ENCODE measurements around the gene CNIH1. TPM values are rescaled to one million over a fixed set of nuclear protein-coding genes. Genes with fewer than 3 reads are reported as not detected.

Gene CNIH1
- total RNA-seq, 1 donor from 2014 or later, result 105 TPM

DNA sequence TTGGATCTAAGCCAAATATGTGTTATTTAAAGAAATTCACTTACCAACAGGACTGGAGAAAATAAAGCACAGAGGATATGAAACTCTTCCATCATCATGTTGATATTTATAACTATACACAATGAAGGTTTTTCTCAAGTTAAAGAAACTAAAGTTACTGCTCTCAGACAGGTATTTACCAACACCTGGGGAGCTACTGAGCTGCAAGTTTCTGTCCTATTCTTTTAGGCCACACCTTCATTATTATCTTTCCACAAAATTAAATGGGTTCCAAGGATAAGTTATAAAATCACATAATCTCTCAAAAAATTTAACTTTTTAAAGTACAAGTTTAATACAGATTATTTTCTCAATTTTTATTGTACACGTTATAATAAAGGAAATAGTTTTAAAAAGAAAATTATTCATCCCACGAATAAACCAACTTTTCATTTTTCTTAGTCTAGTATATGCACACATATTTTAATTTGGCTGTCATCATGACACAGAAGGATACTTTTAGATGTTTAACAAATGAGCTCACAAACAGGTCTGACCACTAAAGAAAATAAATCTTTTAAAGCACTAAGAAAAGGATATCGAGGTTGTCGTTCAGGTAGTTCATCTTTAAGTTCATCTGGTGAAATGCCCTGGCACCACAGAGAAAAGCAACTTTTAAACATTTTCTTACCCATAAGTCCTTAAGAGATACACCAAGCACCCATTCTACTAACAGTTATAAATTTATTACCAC is 39.8 kb upstream of the CNIH1 start:
- Histone ChIP-seq H3K36me3 (ENCODE audit: control insufficient read depth, insufficient read depth, low read length) (no peaks in the 10 kb centered on the region), H3K4me3 (ENCODE audit: low read depth, low read length) (no peak overlapping the region), H3K27me3 (ENCODE audit: control insufficient read depth, insufficient read depth, low read length) (no peaks in the 10 kb centered on the region)
- DNase-seq (ENCODE audit: low read depth), result no peak
- no peak for TF ChIP-seq CTCF (IDR thresholded peaks at IDR 0.05; ENCODE audit: insufficient read depth, low read length, poor library complexity, severe bottlenecking)

- H3K4me3 ChIP-seq (ENCODE audit: low read depth, low read length), result no peak overlapping the region
- H3K27me3 ChIP-seq (ENCODE audit: control insufficient read depth, insufficient read depth, low read length), result no peaks in the 10 kb centered on the region
- no peak for DNase-seq (ENCODE audit: low read depth)
- no peaks in the 10 kb centered on the region for H3K36me3 ChIP-seq (ENCODE audit: control insufficient read depth, insufficient read depth, low read length)
- TF ChIP-seq CTCF (IDR thresholded peaks at IDR 0.05; ENCODE audit: insufficient read depth, low read length, poor library complexity, severe bottlenecking), result no peak
These were observed 37.6 kb upstream of the CNIH1 start for GRCh38 chr14:54478636-54479215.

DNA sequence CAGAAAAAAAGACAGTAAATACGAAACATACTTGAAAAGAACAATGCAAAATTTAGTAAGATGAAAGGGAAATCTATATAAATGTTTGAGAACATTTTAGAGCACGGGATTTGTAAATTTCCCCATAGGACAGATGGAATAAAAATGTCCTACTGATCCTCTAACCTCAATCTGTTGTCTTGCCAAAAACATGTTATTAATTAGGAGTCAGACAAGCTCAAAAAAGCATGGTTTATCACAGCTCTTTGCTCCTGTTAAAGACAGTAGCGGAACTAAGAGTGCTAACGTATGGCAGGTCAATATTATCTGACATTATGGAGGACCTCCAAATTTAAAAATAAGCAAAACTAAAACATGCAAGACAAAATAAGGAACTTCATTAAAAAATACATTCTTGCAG is 34.7 kb upstream of the CNIH1 start:
- Histone ChIP-seq H3K27me3 (ENCODE audit: control insufficient read depth, insufficient read depth, low read length) (no peaks in the 10 kb centered on the region), H3K36me3 (ENCODE audit: control insufficient read depth, insufficient read depth, low read length) (no peaks in the 10 kb centered on the region), H3K4me3 (ENCODE audit: low read depth, low read length) (no peak overlapping the region)
- DNase-seq (ENCODE audit: low read depth), result no peak
- no peak for TF ChIP-seq CTCF (IDR thresholded peaks at IDR 0.05; ENCODE audit: insufficient read depth, low read length, poor library complexity, severe bottlenecking)

DNA sequence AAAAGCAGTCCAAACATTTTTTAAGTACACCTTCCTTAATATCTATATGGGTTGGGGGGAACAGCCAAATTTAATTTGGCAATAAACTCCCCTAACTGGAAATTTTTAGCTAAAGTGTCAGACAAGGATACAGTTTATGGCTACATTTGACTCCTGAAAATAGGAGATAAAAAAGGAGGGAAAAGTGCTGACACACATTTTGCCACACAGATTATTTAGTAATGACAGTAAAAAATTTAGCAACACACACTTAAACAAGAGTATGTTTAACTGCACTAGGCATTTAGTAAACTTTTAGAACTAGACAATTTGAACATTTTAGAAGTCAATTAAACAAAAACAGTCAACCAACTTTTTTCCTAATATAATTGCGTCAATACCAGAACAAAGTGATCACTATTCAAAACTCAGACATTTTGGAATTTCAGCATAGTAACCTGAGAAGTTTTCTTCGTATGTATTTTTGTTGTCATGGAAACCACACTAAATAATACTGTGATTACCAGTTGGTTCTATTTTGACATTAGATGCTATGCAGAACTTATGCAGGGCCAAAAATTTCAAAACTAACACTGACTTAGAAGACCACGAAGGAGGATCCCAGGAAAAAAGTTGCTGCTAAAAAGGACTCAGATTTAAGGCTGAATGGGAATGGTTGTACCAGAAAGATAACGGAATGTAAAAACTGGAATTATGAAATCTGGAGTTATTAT is 34.2 kb upstream of the CNIH1 start:
- DNase-seq (ENCODE audit: low read depth), result no peak
- no peak for TF ChIP-seq CTCF (IDR thresholded peaks at IDR 0.05; ENCODE audit: insufficient read depth, low read length, poor library complexity, severe bottlenecking)

GRCh38 chr14:54474232-54474793 is 33.1 kb upstream of the CNIH1 start:
- DNase-seq (ENCODE audit: low read depth), result no peak
- Histone ChIP-seq H3K27me3 (ENCODE audit: control insufficient read depth, insufficient read depth, low read length) (no peaks in the 10 kb centered on the region), H3K4me3 (ENCODE audit: low read depth, low read length) (no peak overlapping the region), H3K36me3 (ENCODE audit: control insufficient read depth, insufficient read depth, low read length) (no peaks in the 10 kb centered on the region)
- TF ChIP-seq CTCF (IDR thresholded peaks at IDR 0.05; ENCODE audit: insufficient read depth, low read length, poor library complexity, severe bottlenecking), result no peak

More for the DNA sequence above, 34.2 kb upstream of the CNIH1 start:
- Histone ChIP-seq H3K4me3 (ENCODE audit: low read depth, low read length) (no peak overlapping the region), H3K27me3 (ENCODE audit: control insufficient read depth, insufficient read depth, low read length) (no peaks in the 10 kb centered on the region), H3K36me3 (ENCODE audit: control insufficient read depth, insufficient read depth, low read length) (no peaks in the 10 kb centered on the region)

Data from kidney epithelial cell (primary cell).